ENCODE measurements around the gene RAI1.

DNA sequence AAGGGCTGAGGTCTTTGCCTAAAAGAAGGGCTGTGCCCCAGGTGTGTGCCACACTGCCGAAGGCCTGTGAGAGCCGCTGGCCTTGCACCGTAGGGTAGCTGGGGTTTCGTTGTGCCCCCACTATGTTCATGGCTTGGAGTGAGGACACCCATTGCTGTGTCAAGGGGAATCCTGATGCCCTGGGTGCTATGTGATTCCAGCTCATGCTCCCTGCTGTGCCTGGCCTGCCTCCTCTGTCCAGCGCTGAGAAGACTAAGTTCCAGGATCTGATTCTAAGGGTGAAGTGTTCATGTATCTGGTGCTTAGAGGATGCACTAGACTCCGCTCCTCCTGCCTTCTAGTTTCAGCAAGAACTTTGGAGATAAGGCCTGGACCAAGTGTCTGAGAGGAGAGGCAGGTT lies 108.2 kb downstream of the RAI1 start:
- TF ChIP-seq, protein P1, sequence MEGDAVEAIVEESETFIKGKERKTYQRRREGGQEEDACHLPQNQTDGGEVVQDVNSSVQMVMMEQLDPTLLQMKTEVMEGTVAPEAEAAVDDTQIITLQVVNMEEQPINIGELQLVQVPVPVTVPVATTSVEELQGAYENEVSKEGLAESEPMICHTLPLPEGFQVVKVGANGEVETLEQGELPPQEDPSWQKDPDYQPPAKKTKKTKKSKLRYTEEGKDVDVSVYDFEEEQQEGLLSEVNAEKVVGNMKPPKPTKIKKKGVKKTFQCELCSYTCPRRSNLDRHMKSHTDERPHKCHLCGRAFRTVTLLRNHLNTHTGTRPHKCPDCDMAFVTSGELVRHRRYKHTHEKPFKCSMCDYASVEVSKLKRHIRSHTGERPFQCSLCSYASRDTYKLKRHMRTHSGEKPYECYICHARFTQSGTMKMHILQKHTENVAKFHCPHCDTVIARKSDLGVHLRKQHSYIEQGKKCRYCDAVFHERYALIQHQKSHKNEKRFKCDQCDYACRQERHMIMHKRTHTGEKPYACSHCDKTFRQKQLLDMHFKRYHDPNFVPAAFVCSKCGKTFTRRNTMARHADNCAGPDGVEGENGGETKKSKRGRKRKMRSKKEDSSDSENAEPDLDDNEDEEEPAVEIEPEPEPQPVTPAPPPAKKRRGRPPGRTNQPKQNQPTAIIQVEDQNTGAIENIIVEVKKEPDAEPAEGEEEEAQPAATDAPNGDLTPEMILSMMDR (IDR thresholded peaks at IDR 0.05; ENCODE audit: insufficient read depth, low read depth, low read length): no peak
- TF ChIP-seq EZH2 (IDR thresholded peaks at IDR 0.05; ENCODE audit: insufficient read depth, low read length): no peak
